OCI-LY7 (cell line): ENCODE measurements around the gene BICC1.

Experiments
- EZH2phosphoT487 ChIP-seq: fragments of 200-600 bp; sonication (generic); IDR thresholded peaks from 2 replicates; pipeline ENCODE4 v1.6.1; 2018; ENCODE audit warnings: low read depth, borderline replicate concordance, mild to moderate bottlenecking, mixed run types, antibody characterized with exemption, low read length, moderate library complexity, mixed read lengths
- TF ChIP-seq, protein P1 (sequence below): fragments of 200-600 bp; sonication (generic); conservative IDR thresholded peaks from 2 replicates; pipeline ENCODE4 v1.5.1; 2014; ENCODE audit warnings: mild to moderate bottlenecking, antibody characterized with exemption, low read length, moderate library complexity, mixed read lengths

DNA sequence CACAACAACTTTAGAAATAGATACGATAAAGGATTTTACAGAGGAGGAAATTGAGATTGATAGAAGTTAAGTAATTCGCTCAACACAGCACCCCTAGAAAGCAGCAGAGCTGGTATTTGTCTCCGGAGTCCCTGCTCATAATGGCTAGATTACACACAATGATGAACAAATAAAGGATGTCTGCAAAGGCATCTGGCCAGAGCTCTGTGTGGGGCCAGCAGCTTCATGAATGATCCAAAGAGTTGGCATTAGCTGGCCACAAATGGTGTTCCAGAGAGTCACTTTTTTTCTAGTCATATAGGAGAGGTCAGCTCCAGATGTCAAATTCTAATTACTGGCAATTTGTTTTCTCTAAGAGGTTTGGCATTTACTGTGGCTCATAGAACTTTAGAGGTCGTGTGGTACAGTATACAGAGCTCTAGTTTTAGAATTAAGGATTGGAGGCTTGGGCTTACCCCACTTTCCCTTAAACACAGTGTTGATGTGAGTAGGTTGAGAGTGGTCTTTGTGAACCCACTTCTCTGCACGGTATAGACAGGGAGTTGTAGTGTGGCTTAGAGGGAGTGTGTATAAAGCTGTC, 186.2 kb downstream of the BICC1 start:
- TF ChIP-seq, protein P1, sequence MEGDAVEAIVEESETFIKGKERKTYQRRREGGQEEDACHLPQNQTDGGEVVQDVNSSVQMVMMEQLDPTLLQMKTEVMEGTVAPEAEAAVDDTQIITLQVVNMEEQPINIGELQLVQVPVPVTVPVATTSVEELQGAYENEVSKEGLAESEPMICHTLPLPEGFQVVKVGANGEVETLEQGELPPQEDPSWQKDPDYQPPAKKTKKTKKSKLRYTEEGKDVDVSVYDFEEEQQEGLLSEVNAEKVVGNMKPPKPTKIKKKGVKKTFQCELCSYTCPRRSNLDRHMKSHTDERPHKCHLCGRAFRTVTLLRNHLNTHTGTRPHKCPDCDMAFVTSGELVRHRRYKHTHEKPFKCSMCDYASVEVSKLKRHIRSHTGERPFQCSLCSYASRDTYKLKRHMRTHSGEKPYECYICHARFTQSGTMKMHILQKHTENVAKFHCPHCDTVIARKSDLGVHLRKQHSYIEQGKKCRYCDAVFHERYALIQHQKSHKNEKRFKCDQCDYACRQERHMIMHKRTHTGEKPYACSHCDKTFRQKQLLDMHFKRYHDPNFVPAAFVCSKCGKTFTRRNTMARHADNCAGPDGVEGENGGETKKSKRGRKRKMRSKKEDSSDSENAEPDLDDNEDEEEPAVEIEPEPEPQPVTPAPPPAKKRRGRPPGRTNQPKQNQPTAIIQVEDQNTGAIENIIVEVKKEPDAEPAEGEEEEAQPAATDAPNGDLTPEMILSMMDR, result no peak
- no peak for TF ChIP-seq EZH2phosphoT487
